SK-N-SH (cell line): ENCODE data around the gene BEST2. TPM values are rescaled to one million over a fixed set of nuclear protein-coding genes. Genes with fewer than 3 reads are reported as not detected.

Experiments
- CTCF ChIA-PET: fragments of 300-600, 350-600 bp; formaldehyde crosslinking; extraction: SDS; loops from one replicate; lab custom pipeline; 2021; lab: Yijun Ruan, JAX
- POLR2A ChIA-PET: fragments of 350-600 bp; sonication (Branson Sonifier 250); formaldehyde crosslinking; extraction: SDS; loops from one replicate; lab custom pipeline; 2020; ENCODE audit warnings: antibody characterized with exemption, inconsistent platforms; lab: Yijun Ruan, JAX
- DNase-seq: peaks from one replicate; pipeline ENCODE4 v3.0.0; 2012
- H2AFZ ChIP-seq: fragments of 200-600 bp; sonication (generic); 2 replicates; pipeline ENCODE4 v1.8.1; 2016; ENCODE audit warnings: antibody characterized with exemption, mild to moderate bottlenecking, low read depth
- H3F3A ChIP-seq: fragments of 200-600 bp; sonication (generic); replicated peaks from 2 replicates; pipeline ENCODE3; 2016; ENCODE audit warnings: antibody characterized with exemption, mild to moderate bottlenecking; ENCODE audit not compliant: insufficient read depth
- H3K27ac ChIP-seq, 2 experiments: fragments of 200-500 bp in 1 of 2; fragments of 200-600 bp in 1 of 2; sonication (Bioruptor generic) in 1 of 2; sonication (generic), shearing (Covaris generic) in 1 of 2; 2 replicates each; pipeline versions ENCODE4 v1.5.1 to v1.6.1; 2014 to 2016; ENCODE audit warnings: low read depth in 2 of 2, inconsistent platforms in 1 of 2, low read length in 1 of 2, mild to moderate bottlenecking in 1 of 2, mixed read lengths in 1 of 2
- H3K27me3 ChIP-seq: fragments of 200-600 bp; sonication (generic), shearing (Covaris generic); 2 replicates; pipeline ENCODE4 v1.6.1; 2016; ENCODE audit warnings: mixed run types; ENCODE audit not compliant: insufficient read depth
- H3K36me3 ChIP-seq, 2 experiments: fragments of 200-500 bp in 1 of 2; fragments of 200-600 bp in 1 of 2; sonication (Bioruptor generic) in 1 of 2; sonication (generic) in 1 of 2; replicated peaks in 1 of 2; 2 replicates each; pipeline versions ENCODE3 to v1.5.1; 2014 to 2016; ENCODE audit warnings: low read length in 1 of 2, mild to moderate bottlenecking in 1 of 2; ENCODE audit not compliant: insufficient read depth in 2 of 2, control insufficient read depth in 1 of 2
- H3K4me1 ChIP-seq, 2 experiments: fragments of 200-500 bp in 1 of 2; fragments of 200-600 bp in 1 of 2; sonication (Bioruptor generic) in 1 of 2; sonication (generic), shearing (Covaris generic) in 1 of 2; 2 replicates each; pipeline versions ENCODE4 v1.5.1 to v1.6.1; 2014 to 2016; ENCODE audit warnings: low read depth in 1 of 2, low read length in 1 of 2, mixed run types in 1 of 2; ENCODE audit not compliant: insufficient read depth in 2 of 2, control insufficient read depth in 1 of 2
- H3K4me2 ChIP-seq: fragments of 200-600 bp; sonication (generic), shearing (Covaris generic); 2 replicates; pipeline ENCODE4 v1.6.1; 2017; ENCODE audit warnings: mixed run types
- H3K4me3 ChIP-seq, 2 experiments: fragments of 200-500 bp in 1 of 2; fragments of 200-600 bp in 1 of 2; sonication (Bioruptor generic) in 1 of 2; sonication (generic), shearing (Covaris generic) in 1 of 2; 2 replicates each; pipeline versions ENCODE4 v1.5.1 to v1.8.1; 2014 to 2016; ENCODE audit warnings: low read depth in 2 of 2, inconsistent platforms in 1 of 2, low read length in 1 of 2, mild to moderate bottlenecking in 1 of 2, mixed read lengths in 1 of 2, moderate library complexity in 1 of 2
- H3K79me2 ChIP-seq: fragments of 200-600 bp; sonication (generic); 2 replicates; pipeline ENCODE4 v1.8.1; 2017; ENCODE audit warnings: mild to moderate bottlenecking; ENCODE audit not compliant: insufficient read depth
- H3K9ac ChIP-seq: fragments of 200-600 bp; sonication (generic); 2 replicates; pipeline ENCODE4 v1.6.1; 2017; ENCODE audit warnings: mixed run types
- H3K9me2 ChIP-seq: fragments of 200-600 bp; sonication (generic); 2 replicates; pipeline ENCODE4 v1.6.1; 2017; ENCODE audit warnings: mixed run types
- H3K9me3 ChIP-seq: fragments of 200-600 bp; sonication (generic); 2 replicates; pipeline ENCODE4 v1.6.1; 2017; ENCODE audit warnings: mixed run types, mild to moderate bottlenecking, moderate library complexity
- H4K20me1 ChIP-seq: fragments of 200-600 bp; sonication (generic); 2 replicates; pipeline ENCODE4 v1.6.1; 2017; ENCODE audit warnings: mild to moderate bottlenecking, mixed run types; ENCODE audit not compliant: insufficient read depth
- ELF1 ChIP-seq: IDR thresholded peaks from 2 replicates; pipeline ENCODE4 v1.4.0; 2012
- EP300 ChIP-seq, 2 experiments: IDR thresholded peaks; 2 replicates each; pipeline versions ENCODE4 v1.4.0 to v1.6.1; 2012; ENCODE audit warnings: borderline replicate concordance in 1 of 2, low read depth in 1 of 2, low read length in 1 of 2
- EZH2phosphoT487 ChIP-seq: fragments of 200-600 bp; sonication (generic); IDR thresholded peaks from 2 replicates; pipeline ENCODE4 v1.6.1; 2017; ENCODE audit warnings: low read depth, mixed run types, mild to moderate bottlenecking, antibody characterized with exemption, moderate library complexity, borderline replicate concordance
- FOXM1 ChIP-seq: IDR thresholded peaks from 2 replicates; pipeline ENCODE4 v1.4.0; 2012; ENCODE audit warnings: low read depth, mild to moderate bottlenecking
- GABPA ChIP-seq: IDR thresholded peaks from 2 replicates; pipeline ENCODE4 v1.4.0; 2012; ENCODE audit warnings: low read depth, mild to moderate bottlenecking
- MAX ChIP-seq: IDR thresholded peaks from 2 replicates; pipeline ENCODE4 v1.4.0; 2012; ENCODE audit warnings: low read depth
- MXI1 ChIP-seq: IDR thresholded peaks from 2 replicates; pipeline ENCODE4 v1.6.1; 2012; ENCODE audit warnings: mild to moderate bottlenecking, low read depth, low read length, improper control_type of control experiment
- NFIC ChIP-seq: IDR thresholded peaks from 2 replicates; pipeline ENCODE4 v1.4.0; 2012; ENCODE audit warnings: borderline replicate concordance
- NRF1 ChIP-seq: IDR thresholded peaks from 2 replicates; pipeline ENCODE4 v1.6.1; 2012; ENCODE audit warnings: low read depth, mild to moderate bottlenecking, low read length
- PBX3 ChIP-seq: IDR thresholded peaks from 2 replicates; pipeline ENCODE4; 2012
- USF1 ChIP-seq: IDR thresholded peaks from 2 replicates; pipeline ENCODE4 v1.4.0; 2012; ENCODE audit warnings: low read depth, borderline replicate concordance
- ZBTB33 ChIP-seq: IDR thresholded peaks from 2 replicates; pipeline ENCODE4 v1.4.0; 2012; ENCODE audit warnings: low read depth, borderline replicate concordance
- WGBS: methylation state at CpG from one replicate; pipeline ENCODE4 v1.1.6; 2017; ENCODE audit warnings: low lambda C conversion rate; 5-methylcytosine and 5-hydroxymethylcytosine counted together
- polyA plus RNA-seq, 3 experiments: library from polyadenylated mRNA; depleted of rRNA; stranded (reverse); fragments of >200 nt; gene quantifications; 2 replicates each; pipeline ENCODE4 v1.2.3, GENCODE V29; 2012
- TF ChIP-seq, protein P1 (sequence below): fragments of 150-350 bp; IDR thresholded peaks from 2 replicates; pipeline ENCODE4 v1.6.1; 2017; ENCODE audit warnings: antibody characterized with exemption, low read length, low read depth, borderline replicate concordance

Gene BEST2
- polyA plus RNA-seq, 1 of the 3 experiments (the other 2 are of a cell fraction) = not detected

DNA sequence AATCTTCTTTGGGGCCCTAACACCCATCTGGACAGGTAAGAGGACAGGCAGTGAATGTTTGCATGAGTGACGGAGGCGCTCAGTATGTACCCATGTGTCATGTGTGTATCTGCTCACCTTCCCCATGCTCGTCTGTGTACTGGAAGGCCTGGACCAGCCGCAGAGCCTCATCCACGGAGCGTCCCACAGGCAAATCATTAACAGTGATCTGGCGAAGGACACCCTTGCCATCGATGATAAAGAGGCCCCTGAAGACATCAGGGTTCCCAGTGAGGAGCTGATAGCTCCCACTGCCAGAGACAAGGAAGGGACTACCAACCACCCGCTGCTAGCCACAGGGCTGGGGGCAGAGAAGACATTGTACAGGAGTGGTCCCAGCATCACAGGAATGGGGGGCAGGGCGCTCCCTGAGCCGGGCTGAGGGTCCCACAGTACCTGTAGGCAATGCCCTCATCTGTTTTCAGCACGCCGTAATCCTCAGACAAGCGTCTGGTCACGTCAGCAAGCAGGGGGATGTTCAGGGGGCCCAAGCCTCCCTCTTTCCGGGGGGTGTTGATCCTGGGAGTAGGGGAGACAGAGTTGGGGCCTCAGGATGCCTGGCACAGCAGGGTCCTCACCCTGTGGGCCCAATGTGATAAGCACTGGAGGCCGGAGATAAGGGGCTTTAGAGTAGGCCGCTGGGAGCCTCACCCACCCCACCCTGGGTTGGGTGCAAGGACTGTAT is 48.3 kb downstream of the BEST2 start:
- H3K79me2 ChIP-seq = peaks cover 10% of the 10 kb centered on the region
- peaks cover 4 to 8% of the 10 kb centered on the region in 2 experiments for H3K36me3 ChIP-seq
- no peaks in the 10 kb centered on the region for H4K20me1 ChIP-seq
- 99% methylated on average over 9 of the region's 18 CpGs for WGBS
- peaks cover 9 to 23% of the 10 kb centered on the region in 2 experiments; a peak in 1 of 4 replicates for H3K4me1 ChIP-seq
- H3K4me2 ChIP-seq = no peak overlapping the region
- no peak overlapping the region for H3K9ac ChIP-seq
- ChIA-PET CTCF (interaction anchor here (0.6 to 17.1 kb wide), 7 partner anchors 22 to 82 kb away, joined by 3 to 447 read pairs (median 4); partner anchors contain the start of genes DNASE2 and HOOK2), POLR2A (interaction anchor here (1.4 to 2.6 kb wide), 2 partner anchors 8 to 22 kb away, joined by 5 to 20 read pairs; partner anchors contain the start of gene JUNB)
- no peak for DNase-seq
- TF ChIP-seq USF1 (no peak), EZH2phosphoT487 (no peak), PBX3 (no peak), ELF1 (no peak), NFIC (no peak), ZBTB33 (no peak), FOXM1 (no peak), MAX (no peak), MXI1 (no peak), NRF1 (no peak), EP300 (IDR thresholded peaks at IDR 0.05; ENCODE audit: borderline replicate concordance in 1 of 2, low read depth in 1 of 2, low read length in 1 of 2) (no peak), GABPA (no peak)
- TF ChIP-seq, protein P1, sequence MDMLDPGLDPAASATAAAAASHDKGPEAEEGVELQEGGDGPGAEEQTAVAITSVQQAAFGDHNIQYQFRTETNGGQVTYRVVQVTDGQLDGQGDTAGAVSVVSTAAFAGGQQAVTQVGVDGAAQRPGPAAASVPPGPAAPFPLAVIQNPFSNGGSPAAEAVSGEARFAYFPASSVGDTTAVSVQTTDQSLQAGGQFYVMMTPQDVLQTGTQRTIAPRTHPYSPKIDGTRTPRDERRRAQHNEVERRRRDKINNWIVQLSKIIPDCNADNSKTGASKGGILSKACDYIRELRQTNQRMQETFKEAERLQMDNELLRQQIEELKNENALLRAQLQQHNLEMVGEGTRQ = no peak
- H3K9me3 ChIP-seq = no peaks in the 10 kb centered on the region
- no peaks in the 10 kb centered on the region for H3K9me2 ChIP-seq
- no peak overlapping the region for H3K4me3 ChIP-seq
- H3F3A ChIP-seq = peaks cover 17% of the 10 kb centered on the region
- H2AFZ ChIP-seq = no peak overlapping the region
- no peak overlapping the region for H3K27ac ChIP-seq
- H3K27me3 ChIP-seq = no peaks in the 10 kb centered on the region
